T-helper 17 cell (primary cell): ENCODE data around the gene GLG1. TPM values are rescaled to one million over a fixed set of nuclear protein-coding genes. Genes with fewer than 3 reads are reported as not detected.

ENCODE experiments used
- ATAC-seq: fragments of 150-1000 bp; cut with Tn5 transposase; 2 replicates; pipeline ENCODE4 v1.10.0; 2021; ENCODE audit warnings: mild to moderate bottlenecking, moderate library complexity
- DNase-seq, 3 donors: peaks; one replicate each; pipeline versions ENCODE4 v3.0.0 to v3.0.0-alpha.2; 2020 to 2021
- H3K9me3 ChIP-seq: one replicate; pipeline ENCODE4 v1.7.0; 2013; ENCODE audit warnings: low read length, mild to moderate bottlenecking; ENCODE audit not compliant: control insufficient read depth, poor library complexity, severe bottlenecking
- H3K27ac Mint-ChIP-seq: one replicate; pipeline ENCODE4 v1.8.0; 2022; ENCODE audit warnings: mild to moderate bottlenecking, moderate library complexity, mixed read lengths
- H3K27me3 Mint-ChIP-seq: one replicate; pipeline ENCODE4 v1.8.0; 2022; ENCODE audit warnings: mixed read lengths
- H3K36me3 Mint-ChIP-seq: one replicate; pipeline ENCODE4 v1.8.0; 2022; ENCODE audit warnings: low read depth, mixed read lengths
- H3K4me1 Mint-ChIP-seq: one replicate; pipeline ENCODE4 v1.8.0; 2022; ENCODE audit warnings: mild to moderate bottlenecking, mixed read lengths
- H3K4me3 Mint-ChIP-seq: one replicate; pipeline ENCODE4 v1.8.0; 2022; ENCODE audit warnings: mild to moderate bottlenecking, moderate library complexity, mixed read lengths
- total RNA-seq, 4 donors: library from RNA in 2 of 4; stranded (reverse) in 2 of 4; gene quantifications; one replicate each; pipeline ENCODE4 v1.2.3 and lab custom pipeline; 2022 to 2026

The GLG1 gene
- total RNA-seq, 2 donors from 2014 or later: 166 to 180 TPM

DNA sequence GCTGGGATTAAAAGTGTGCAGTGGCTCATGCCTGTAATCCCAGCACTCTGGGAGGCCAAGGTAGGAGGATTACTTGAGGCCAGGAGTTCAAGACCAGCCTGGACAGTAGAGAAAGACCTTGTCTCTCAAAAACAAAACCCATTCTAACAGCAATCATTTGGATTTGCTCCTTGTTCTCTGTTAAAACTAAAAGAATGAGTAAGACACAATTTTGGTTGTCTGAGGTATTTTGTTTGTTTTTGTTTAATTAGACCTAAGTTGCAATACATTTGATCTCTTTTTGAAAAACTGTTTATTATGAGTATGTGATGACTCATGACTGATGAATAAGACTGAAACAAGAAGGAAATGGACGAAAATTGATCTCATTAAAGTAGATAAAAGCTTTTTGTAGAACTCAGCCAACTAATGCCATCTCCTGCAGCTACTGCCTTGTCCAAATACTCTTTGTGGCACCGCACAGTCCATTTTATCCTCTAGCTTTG is 29.0 kb downstream of the GLG1 start:
- peaks cover 45% of the 10 kb centered on the region for H3K4me1 Mint-ChIP-seq
- DNase-seq: no peak
- peak overlapping the region; percentile 33 for H3K4me3 Mint-ChIP-seq
- H3K27me3 Mint-ChIP-seq: no peaks in the 10 kb centered on the region
- H3K27ac Mint-ChIP-seq: peak overlapping the region; percentile 84
- no peaks in the 10 kb centered on the region for H3K9me3 ChIP-seq
- peak; percentile 46 for ATAC-seq
- H3K36me3 Mint-ChIP-seq: peaks cover 1% of the 10 kb centered on the region

DNA sequence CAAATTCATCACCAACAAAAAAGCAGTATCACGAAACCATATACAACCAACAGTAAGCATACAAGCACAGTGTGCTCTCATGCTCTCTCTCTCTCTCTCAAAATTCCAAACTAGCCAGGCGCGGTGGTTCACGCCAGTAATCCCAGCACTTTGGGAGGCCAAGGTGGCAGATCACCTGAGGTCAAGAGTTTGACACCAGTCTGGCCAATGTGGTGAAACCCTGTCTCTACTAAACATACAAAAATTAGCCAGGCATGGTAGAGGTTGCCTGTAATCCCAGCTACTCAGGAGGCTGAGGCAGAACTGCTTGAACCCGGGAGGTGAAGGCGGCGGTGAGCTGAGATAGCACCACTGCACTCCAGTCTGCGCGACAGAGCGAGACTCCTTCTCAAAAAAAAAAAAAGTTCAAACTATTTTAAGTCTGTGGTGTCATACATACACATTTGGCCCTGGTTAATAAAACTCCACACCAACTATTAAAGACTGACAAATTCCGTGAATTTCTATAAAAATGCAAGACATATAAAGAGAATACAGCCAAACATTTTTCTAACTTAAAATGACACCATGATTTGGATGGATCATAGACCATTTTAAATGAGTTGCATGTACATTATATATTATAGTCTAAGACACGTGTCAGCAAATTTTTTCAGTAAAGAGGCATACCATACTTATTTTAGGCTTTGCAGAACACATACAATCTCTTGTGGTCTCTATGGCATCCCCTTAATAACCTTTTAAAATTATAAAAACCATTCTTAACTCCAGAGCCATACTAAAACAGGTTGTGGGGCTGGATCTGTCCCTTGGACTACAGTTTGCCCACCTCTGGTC is 30.9 kb downstream of the GLG1 start:
- no peaks in the 10 kb centered on the region for H3K9me3 ChIP-seq
- H3K4me1 Mint-ChIP-seq: peaks cover 47% of the 10 kb centered on the region
- DNase-seq (no peak), ATAC-seq (no peak)
- H3K4me3 Mint-ChIP-seq: no peak overlapping the region
- peak overlapping the region; percentile 6 for H3K27ac Mint-ChIP-seq
- no peaks in the 10 kb centered on the region for H3K27me3 Mint-ChIP-seq
- no peaks in the 10 kb centered on the region for H3K36me3 Mint-ChIP-seq

GRCh38 chr16:74575175-74575806 is 31.6 kb downstream of the GLG1 start:
- Mint-ChIP-seq H3K36me3 (no peaks in the 10 kb centered on the region), H3K27ac (peak overlapping the region; percentile 6), H3K27me3 (no peaks in the 10 kb centered on the region), H3K4me3 (no peak overlapping the region), H3K4me1 (peaks cover 49% of the 10 kb centered on the region)
- no peaks in the 10 kb centered on the region for H3K9me3 ChIP-seq
- ATAC-seq: no peak
- DNase-seq: no peak

DNA sequence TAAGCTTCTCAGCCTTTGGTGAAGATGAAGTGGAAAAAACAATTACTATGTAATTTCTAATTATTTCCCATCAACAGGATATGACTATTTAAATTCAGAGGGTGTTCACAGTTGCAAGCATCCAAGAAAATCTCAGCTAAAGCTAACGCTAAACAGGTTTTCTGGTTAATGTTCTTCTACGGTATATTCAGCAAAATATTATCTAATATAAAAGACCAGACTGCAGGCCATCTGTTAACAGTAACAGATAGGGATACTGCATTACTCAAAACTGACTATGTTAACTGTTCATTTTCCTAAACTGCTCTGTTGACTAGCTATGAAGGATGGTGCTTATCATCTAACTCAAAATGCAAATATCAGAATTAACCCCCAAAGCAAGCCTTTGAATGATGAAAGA is 32.8 kb downstream of the GLG1 start:
- no peak overlapping the region for H3K4me3 Mint-ChIP-seq
- no peaks in the 10 kb centered on the region for H3K36me3 Mint-ChIP-seq
- H3K9me3 ChIP-seq: no peaks in the 10 kb centered on the region
- peak overlapping the region; percentile 67 for H3K27ac Mint-ChIP-seq
- H3K4me1 Mint-ChIP-seq: peaks cover 47% of the 10 kb centered on the region
- DNase-seq: no peak
- H3K27me3 Mint-ChIP-seq: no peaks in the 10 kb centered on the region
- no peak for ATAC-seq

DNA sequence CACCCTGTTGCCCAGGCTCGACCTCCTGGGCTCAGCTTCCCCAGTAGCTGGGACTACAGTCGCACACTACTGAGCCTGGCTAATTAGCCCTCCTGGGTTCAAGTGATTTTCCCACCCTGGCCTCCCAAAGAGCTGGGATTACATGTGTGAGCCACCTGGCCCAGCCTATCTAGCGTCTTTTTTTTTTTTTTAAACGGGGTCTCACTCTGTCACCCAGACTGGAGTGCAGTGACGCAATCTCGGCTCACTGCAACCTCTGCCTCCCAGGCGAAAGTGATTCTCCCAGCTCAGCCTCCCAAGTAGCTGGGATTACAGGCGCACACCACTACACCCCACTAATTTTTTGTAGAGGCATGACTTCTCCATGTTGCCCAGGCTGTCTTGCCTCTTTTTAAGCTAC is 33.3 kb downstream of the GLG1 start:
- Mint-ChIP-seq H3K27ac (peak overlapping the region; percentile 67), H3K4me1 (peaks cover 42% of the 10 kb centered on the region), H3K27me3 (no peaks in the 10 kb centered on the region), H3K36me3 (no peaks in the 10 kb centered on the region), H3K4me3 (no peak overlapping the region)
- no peak for DNase-seq
- ATAC-seq: no peak
- H3K9me3 ChIP-seq: no peaks in the 10 kb centered on the region

- Mint-ChIP-seq H3K4me1 (peaks cover 48% of the 10 kb centered on the region), H3K27ac (peak overlapping the region; percentile 78), H3K36me3 (peaks cover 4% of the 10 kb centered on the region), H3K4me3 (no peak overlapping the region), H3K27me3 (no peaks in the 10 kb centered on the region)
- DNase-seq (no peak), ATAC-seq (no peak)
- H3K9me3 ChIP-seq: no peaks in the 10 kb centered on the region
These were observed 36.3 kb downstream of the GLG1 start for GRCh38 chr16:74570412-74571301.

GRCh38 chr16:74568961-74569631 is 37.8 kb downstream of the GLG1 start:
- no peak overlapping the region for H3K4me3 Mint-ChIP-seq
- H3K36me3 Mint-ChIP-seq: peaks cover 4% of the 10 kb centered on the region
- peaks cover 49% of the 10 kb centered on the region for H3K4me1 Mint-ChIP-seq
- DNase-seq (no peak), ATAC-seq (no peak)
- H3K27ac Mint-ChIP-seq: peak overlapping the region; percentile 91
- no peaks in the 10 kb centered on the region for H3K9me3 ChIP-seq
- H3K27me3 Mint-ChIP-seq: no peaks in the 10 kb centered on the region

DNA sequence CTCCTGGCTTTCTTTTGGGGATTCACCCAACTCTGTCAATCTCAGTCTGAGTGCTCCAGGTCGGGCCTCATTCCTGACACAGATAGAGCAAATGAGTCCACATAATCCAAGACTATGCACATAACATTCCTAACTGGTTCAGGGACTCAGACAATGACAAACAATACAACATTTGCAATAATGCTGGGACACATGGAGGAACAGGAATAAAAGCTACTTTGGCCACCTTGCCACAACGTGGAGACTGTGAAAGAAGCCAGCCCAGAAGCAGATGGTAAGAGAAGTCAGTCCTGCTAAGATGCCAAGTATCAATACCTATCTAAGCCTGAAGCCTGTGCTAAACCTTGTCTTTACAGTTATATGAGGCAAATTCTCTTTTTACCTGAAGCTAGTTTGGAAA is 39.0 kb downstream of the GLG1 start:
- Mint-ChIP-seq H3K4me3 (peak overlapping the region; percentile 37), H3K36me3 (peaks cover 4% of the 10 kb centered on the region), H3K4me1 (peaks cover 52% of the 10 kb centered on the region), H3K27me3 (no peaks in the 10 kb centered on the region), H3K27ac (peak overlapping the region; percentile 91)
- H3K9me3 ChIP-seq: no peaks in the 10 kb centered on the region
- ATAC-seq (no peak), DNase-seq (no peak)

DNA sequence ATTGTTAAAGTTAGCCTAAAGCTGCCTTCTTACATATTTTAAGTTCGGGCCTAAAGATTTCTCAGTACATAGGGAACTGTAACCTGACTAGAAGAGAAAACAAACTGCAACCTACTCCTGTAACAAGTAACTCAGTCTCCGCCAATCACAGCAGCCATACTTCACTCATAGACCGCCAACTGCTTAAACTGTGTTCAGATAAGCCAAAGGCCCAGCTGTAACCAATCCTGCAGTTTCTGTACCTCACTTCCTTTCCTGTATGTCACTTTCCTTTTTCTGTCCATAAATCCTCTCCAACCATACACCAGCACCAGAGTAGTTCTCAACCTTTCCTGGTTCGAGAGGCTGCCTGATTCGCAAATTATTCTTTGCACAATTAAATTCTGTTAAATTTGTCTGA is 41.5 kb downstream of the GLG1 start:
- Mint-ChIP-seq H3K4me3 (peak overlapping the region; percentile 43), H3K27me3 (no peaks in the 10 kb centered on the region), H3K27ac (peak overlapping the region; percentile 91), H3K4me1 (peaks cover 42% of the 10 kb centered on the region), H3K36me3 (peaks cover 4% of the 10 kb centered on the region)
- ATAC-seq (no peak), DNase-seq (no peak)
- H3K9me3 ChIP-seq: no peaks in the 10 kb centered on the region

DNA sequence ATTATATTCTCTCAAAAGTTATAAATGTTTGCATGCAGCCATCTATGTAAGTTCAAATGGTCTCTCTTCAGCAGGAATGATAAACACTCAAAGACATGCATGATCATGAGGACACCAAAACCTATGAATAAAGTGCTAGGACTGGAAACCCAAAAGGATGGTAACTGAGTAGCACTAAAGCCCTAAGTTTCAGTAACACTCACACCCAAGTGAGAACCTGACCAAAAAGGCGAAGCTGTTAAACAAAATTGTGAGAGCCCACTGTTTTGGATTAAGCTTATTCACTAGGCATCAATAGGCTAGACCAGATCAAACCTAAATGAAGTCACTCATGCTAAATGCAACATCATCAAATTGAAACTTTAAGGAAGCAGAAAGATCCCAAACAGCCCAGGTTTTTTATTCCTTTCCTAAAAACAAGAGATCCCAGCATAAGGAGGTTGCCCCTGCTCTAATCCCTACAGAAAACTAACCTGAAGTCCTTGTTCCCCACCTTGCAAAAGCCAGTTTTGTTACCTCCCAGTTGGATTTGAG is 42.4 kb downstream of the GLG1 start:
- no peaks in the 10 kb centered on the region for H3K9me3 ChIP-seq
- Mint-ChIP-seq H3K27ac (peak overlapping the region; percentile 91), H3K4me1 (peaks cover 40% of the 10 kb centered on the region), H3K27me3 (no peaks in the 10 kb centered on the region), H3K36me3 (peaks cover 4% of the 10 kb centered on the region), H3K4me3 (no peak overlapping the region)
- DNase-seq (no peak), ATAC-seq (no peak)

DNA sequence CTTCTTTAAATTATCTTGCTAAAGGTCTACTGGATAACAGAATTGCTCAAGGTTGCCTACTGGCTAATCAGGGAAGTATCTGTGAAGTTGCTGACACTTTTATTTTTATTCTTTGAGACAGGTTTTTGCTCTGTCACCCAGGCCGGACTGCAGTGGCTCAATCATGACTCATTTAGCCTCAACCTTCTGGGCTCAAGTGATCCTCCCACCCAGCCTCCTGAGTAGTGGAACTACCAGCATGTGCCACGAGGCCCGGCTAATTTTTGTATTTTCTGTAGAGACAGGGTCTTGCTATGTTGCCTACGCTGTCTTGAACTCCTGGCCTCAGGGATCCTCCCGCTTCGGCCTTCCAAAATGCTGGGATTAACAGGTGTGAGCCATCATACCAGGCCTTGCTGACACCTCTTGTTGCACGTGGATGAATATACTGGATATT is 43.1 kb downstream of the GLG1 start:
- ATAC-seq: no peak
- Mint-ChIP-seq H3K4me3 (peak overlapping the region; percentile 31), H3K4me1 (peaks cover 44% of the 10 kb centered on the region), H3K27me3 (no peaks in the 10 kb centered on the region), H3K27ac (peak overlapping the region; percentile 91), H3K36me3 (peaks cover 4% of the 10 kb centered on the region)
- no peaks in the 10 kb centered on the region for H3K9me3 ChIP-seq
- DNase-seq: no peak

GRCh38 chr16:74562117-74562516 is 44.8 kb downstream of the GLG1 start:
- no peaks in the 10 kb centered on the region for H3K27me3 Mint-ChIP-seq
- ATAC-seq: no peak
- peaks cover 42% of the 10 kb centered on the region for H3K4me1 Mint-ChIP-seq
- no peaks in the 10 kb centered on the region for H3K9me3 ChIP-seq
- H3K36me3 Mint-ChIP-seq: peaks cover 4% of the 10 kb centered on the region
- H3K4me3 Mint-ChIP-seq: no peak overlapping the region
- no peak for DNase-seq
- H3K27ac Mint-ChIP-seq: peak overlapping the region; percentile 91
